Left lung (tissue), 10 donors: Measurements from ENCODE around the gene TARDBP. TPM values are rescaled to one million over a fixed set of nuclear protein-coding genes. Genes with fewer than 3 reads are reported as not detected.
A peak's percentile ranks its signal among the peaks of the same experiment; 100 is the strongest.
"Not testable (repeated sequence)": the region's sequence is repeated elsewhere in the genome, so short reads cannot be mapped to it uniquely, and the experiment has no call there.

ENCODE experiments used
- ATAC-seq: fragments of 200-7000 bp; cut with Tn5 transposase; one replicate; pipeline ENCODE4 v1.9.1; 2020; ENCODE audit warnings: moderate library complexity
- DNase-seq, 4 donors: peaks; one replicate each; pipeline ENCODE4 v3.0.0-alpha.2; 2013 to 2020
- H3K27ac ChIP-seq, 2 donors: fragments of 200-600 bp; sonication (generic) in 1 of 2; one replicate each; pipeline versions ENCODE4 v1.5.0 to v1.8.0; 2020 to 2021
- H3K27me3 ChIP-seq, 2 donors: fragments of 200-600 bp; sonication (generic) in 1 of 2; one replicate each; pipeline versions ENCODE4 v1.5.0 to v1.8.0; 2020 to 2021
- H3K36me3 ChIP-seq, 2 donors: fragments of 200-600 bp; sonication (generic) in 1 of 2; one replicate each; pipeline versions ENCODE4 v1.5.0 to v1.8.0; 2020 to 2021
- H3K4me1 ChIP-seq, 2 donors: fragments of 200-600 bp; one replicate each; pipeline ENCODE4 v1.8.0; 2021
- H3K4me3 ChIP-seq, 2 donors: fragments of 200-600 bp; sonication (generic) in 1 of 2; one replicate each; pipeline versions ENCODE4 v1.5.0 to v1.8.0; 2020 to 2021; ENCODE audit warnings: mild to moderate bottlenecking in 1 of 2
- H3K9me3 ChIP-seq, 2 donors: fragments of 200-600 bp; sonication (generic) in 1 of 2; one replicate each; pipeline versions ENCODE4 v1.5.0 to v1.8.0; 2020 to 2021
- CTCF ChIP-seq, 2 donors: fragments of 200-600 bp; sonication (generic) in 1 of 2; IDR thresholded peaks; one replicate each; pipeline versions ENCODE4 v1.5.0 to v1.8.0; 2021; ENCODE audit warnings: antibody characterized with exemption in 2 of 2
- intact Hi-C, 2 donors: fragments of 100-400 bp; cut with DNase I; formaldehyde crosslinking; loops; one replicate each; pipeline versions ENCODE4 v1.11.2 to v1.14.2; 2022
- polyA plus RNA-seq, 6 donors: library from polyadenylated mRNA; unstranded; fragments of 120-200 nt; gene quantifications; one replicate each; pipeline ENCODE4 v1.2.1, GENCODE V29; 2013; ENCODE audit not compliant: insufficient read length in 6 of 6
- total RNA-seq, 2 donors: library from RNA; stranded (reverse); fragmentation: NEBNext Ultra II Directional; extraction: Animal tissue kit (Norgen Biotek cat#: 25700); gene quantifications; one replicate each; pipeline ENCODE4 v1.2.1, GENCODE V29; 2021
- donor health status: DM: no; HTN: yes; CAD: no.
- donor health status: DM: no; HTN: no; CAD: no.

TARDBP gene
- total and polyA plus RNA-seq, 8 donors: 119 to 344 (median 292) TPM

DNA sequence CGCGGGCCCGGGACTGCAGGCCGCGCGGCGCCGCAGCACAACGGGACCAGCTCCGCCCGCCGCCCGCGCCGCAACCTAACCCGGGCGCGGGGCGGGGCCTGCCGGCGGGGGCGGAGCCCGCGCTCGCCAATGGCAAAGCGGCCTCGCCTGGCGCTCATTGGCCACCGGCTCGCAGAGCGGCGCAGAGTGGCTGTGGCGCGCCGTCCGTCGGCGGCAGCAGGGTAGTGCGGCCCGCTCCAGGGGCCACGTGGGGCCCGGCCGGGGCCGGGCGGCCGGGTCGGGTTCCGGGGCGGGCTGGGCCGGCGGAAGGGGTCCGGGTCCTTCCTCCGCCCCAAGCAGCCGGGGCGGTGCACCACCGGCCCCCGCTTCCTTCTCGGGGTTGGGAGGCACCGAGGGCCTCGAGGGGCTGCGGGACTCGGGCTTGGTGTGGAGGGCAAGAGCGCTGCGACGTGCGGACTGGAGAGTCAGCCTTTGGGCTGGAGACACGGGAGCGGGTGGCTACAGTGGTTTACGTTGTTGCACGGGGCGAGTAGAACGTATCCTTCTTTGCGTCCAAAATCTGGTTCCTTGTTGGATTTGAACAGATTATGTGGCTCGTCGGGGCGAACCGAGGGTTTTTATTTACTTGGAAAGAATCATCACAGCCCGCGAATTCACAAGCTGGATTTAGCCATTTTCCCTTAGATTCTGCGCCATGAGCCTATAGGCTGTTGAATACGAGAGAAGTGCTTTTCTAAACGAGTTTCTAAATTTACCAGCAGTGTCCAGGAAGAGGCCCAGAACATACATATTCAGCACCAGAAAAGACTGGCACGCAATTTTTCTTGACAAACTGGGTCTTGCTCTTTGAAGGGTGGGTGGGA lies 47.7 kb downstream of the TARDBP start, which contains the start of gene SRM:
SRM (minus strand) TSS at position 51 of the 863 bp plus-strand sequence. CDS start 75 bp downstream, outside the sequence.
- H3K9me3 ChIP-seq: no peaks in the 10 kb centered on the region
- intact Hi-C loops: no loop called here
- ATAC-seq: peak; percentile 99

GRCh38 chr1:11061652-11062365 lies 49.4 kb downstream of the TARDBP start:
- Histone ChIP-seq H3K27me3 (no peaks in the 10 kb centered on the region), H3K27ac (no peak overlapping the region), H3K9me3 (no peaks in the 10 kb centered on the region), H3K4me3 (no peak overlapping the region), H3K4me1 (peaks cover 14 to 31% of the 10 kb centered on the region in 2 donors), H3K36me3 (peaks cover 0 to 47% of the 10 kb centered on the region in 2 donors)
- no peak for TF ChIP-seq CTCF (IDR thresholded peaks at IDR 0.05)
- ATAC-seq (no peak), DNase-seq (no peak)
- intact Hi-C loops: no loop called here

More for the DNA sequence above, 47.7 kb downstream of the TARDBP start, which contains the start of gene SRM:
- H3K4me3 ChIP-seq: peak within 1 kb of the TSS; percentile 93 to 95
- peaks cover 0 to 47% of the 10 kb centered on the region in 2 donors for H3K36me3 ChIP-seq
- H3K27ac ChIP-seq: peak within 1 kb of the TSS; percentile 55 to 71
- peaks cover 14 to 31% of the 10 kb centered on the region in 2 donors for H3K4me1 ChIP-seq
- TF ChIP-seq CTCF (IDR thresholded peaks at IDR 0.05): peak; percentile 49 to 70
- peak; percentile 83 to 97 (median 92) for DNase-seq
- no peaks in the 10 kb centered on the region for H3K27me3 ChIP-seq

GRCh38 chr1:11062965-11063401 lies 50.5 kb downstream of the TARDBP start:
- DNase-seq: no peak
- Histone ChIP-seq H3K36me3 (peaks cover 0 to 47% of the 10 kb centered on the region in 2 donors), H3K27me3 (no peaks in the 10 kb centered on the region), H3K4me1 (peaks cover 14 to 31% of the 10 kb centered on the region in 2 donors), H3K4me3 (no peak overlapping the region), H3K27ac (no peak overlapping the region), H3K9me3 (no peaks in the 10 kb centered on the region)
- intact Hi-C loops: no loop called here
- no peak for TF ChIP-seq CTCF (IDR thresholded peaks at IDR 0.05)
- no peak for ATAC-seq

GRCh38 chr1:11063937-11064537 lies 51.6 kb downstream of the TARDBP start:
- DNase-seq, H3K4me3 ChIP-seq, intact Hi-C loops, H3K27me3 ChIP-seq, H3K27ac ChIP-seq, ATAC-seq, H3K9me3 ChIP-seq: not testable (repeated sequence)
- H3K36me3 ChIP-seq: peaks cover 0 to 58% of the 10 kb centered on the region in 2 donors
- H3K4me1 ChIP-seq: peaks cover 8 to 21% of the 10 kb centered on the region in 2 donors

- intact Hi-C loops: no loop called here
- no peaks in the 10 kb centered on the region for H3K9me3 ChIP-seq
- peaks cover 0 to 67% of the 10 kb centered on the region in 2 donors for H3K36me3 ChIP-seq
Observed at GRCh38 chr1:11064942-11065341, 52.5 kb downstream of the TARDBP start.

More at GRCh38 chr1:11064942-11065341, 52.5 kb downstream of the TARDBP start:
- Histone ChIP-seq H3K4me3 (no peak overlapping the region), H3K27ac (no peak overlapping the region), H3K4me1 (peaks cover 6 to 16% of the 10 kb centered on the region in 2 donors), H3K27me3 (no peaks in the 10 kb centered on the region)
- ATAC-seq (no peak), DNase-seq (no peak)
- TF ChIP-seq CTCF (IDR thresholded peaks at IDR 0.05): no peak
